ENCODE results near the gene CFAP99. TPM values are rescaled to one million over a fixed set of nuclear protein-coding genes. Genes with fewer than 3 reads are reported as not detected.

Gene CFAP99
- total RNA-seq, 1 experiment from 2014 or later, result 0.33 TPM

- POLR2A ChIA-PET, result no interaction called here
- no TSS peak for BruUV-seq (replicated peaks)
- ATAC-seq (no peak; the same call in 1 of the 2 replicates), DNase-seq (ENCODE audit: low read depth, low spot score) (no peak)
- H3K9me3 ChIP-seq (ENCODE audit: control insufficient read depth, insufficient read depth, low read depth, low read length), result no peaks in the 10 kb centered on the region
- no peaks in the 10 kb centered on the region for H3K36me3 ChIP-seq (ENCODE audit: control insufficient read depth, insufficient read depth, low read length)
- peaks cover 4% of the 10 kb centered on the region; the same call in 1 of the 2 replicates for H3K4me1 ChIP-seq (ENCODE audit: control insufficient read depth, insufficient read depth, low read length)
- in situ Hi-C loops (cut with HindIII; ENCODE audit: low pct_unique_long_range_greater_than_20kb, low sequenced_read_pairs) (no loop called here), intact Hi-C loops (cut with micrococcal nuclease; ENCODE audit: unreplicated experiment) (no loop called here)
- no peak overlapping the region for H3K27ac ChIP-seq (ENCODE audit: low read length)
- CTCF ChIA-PET, result no interaction called here
- H3K27me3 ChIP-seq (ENCODE audit: control insufficient read depth, insufficient read depth, low read length), result no peaks in the 10 kb centered on the region
- no peak overlapping the region for H3K4me3 ChIP-seq (ENCODE audit: low read depth in 2 of 2, low read length in 2 of 2)
- TF ChIP-seq REST (IDR thresholded peaks at IDR 0.05; ENCODE audit: insufficient read depth in 1 of 2, low read depth in 2 of 2, low read length in 1 of 2) (no peak), POLR2AphosphoS5 (IDR thresholded peaks at IDR 0.05; ENCODE audit: low read depth, low read length) (no peak)
Measured at GRCh38 chr4:2482192-2482591, 63.4 kb downstream of the CFAP99 start.

GRCh38 chr4:2482693-2483092 is 63.9 kb downstream of the CFAP99 start:
- TF ChIP-seq TCF7L2 (IDR thresholded peaks at IDR 0.05; ENCODE audit: low read depth, low read length), result no peak
- no peak for TF ChIP-seq POLR2AphosphoS5 (IDR thresholded peaks at IDR 0.05; ENCODE audit: low read depth, low read length)
- no peak for TF ChIP-seq CTCF (IDR thresholded peaks at IDR 0.05)
- no peak for TF ChIP-seq REST (IDR thresholded peaks at IDR 0.05; ENCODE audit: insufficient read depth in 1 of 2, low read depth in 2 of 2, low read length in 1 of 2)
- no peak for TF ChIP-seq SIN3A (IDR thresholded peaks at IDR 0.05; ENCODE audit: borderline replicate concordance, insufficient read depth, low read depth, low read length)
- ATAC-seq (no peak), DNase-seq (ENCODE audit: low read depth, low spot score) (no peak)
- intact Hi-C loops (cut with micrococcal nuclease; ENCODE audit: unreplicated experiment), result no loop called here
- peaks cover 4% of the 10 kb centered on the region; the same call in 1 of the 2 replicates for H3K4me1 ChIP-seq (ENCODE audit: control insufficient read depth, insufficient read depth, low read length)
- ChIA-PET POLR2A (interaction anchor here (0.6 kb wide), 1 partner anchor 624 kb away, joined by 6 read pairs; no protein-coding TSS in a partner anchor), CTCF (no interaction called here)
- in situ Hi-C loops (cut with HindIII; ENCODE audit: low pct_unique_long_range_greater_than_20kb, low sequenced_read_pairs), result no loop called here
- BruUV-seq (replicated peaks), result no TSS peak
- no peaks in the 10 kb centered on the region for H3K36me3 ChIP-seq (ENCODE audit: control insufficient read depth, insufficient read depth, low read length)
- no peak overlapping the region for H3K27ac ChIP-seq (ENCODE audit: low read length)
- H3K27me3 ChIP-seq (ENCODE audit: control insufficient read depth, insufficient read depth, low read length), result no peaks in the 10 kb centered on the region
- no peak overlapping the region for H3K4me3 ChIP-seq (ENCODE audit: low read depth in 2 of 2, low read length in 2 of 2)
- H3K9me3 ChIP-seq (ENCODE audit: control insufficient read depth, insufficient read depth, low read depth, low read length), result no peaks in the 10 kb centered on the region

Measured in Panc1 (cell line).